ENCODE results near the gene SLC1A7. TPM values are rescaled to one million over a fixed set of nuclear protein-coding genes. Genes with fewer than 3 reads are reported as not detected.

SLC1A7 gene
- total and polyA plus RNA-seq, 2 of the 13 experiments (the other 11 are each of a cell fraction or from before 2014, with no cell fraction given), result 0.04 to 2.0 TPM

- H3K9ac ChIP-seq (ENCODE audit: insufficient read depth, low read depth, low read length), result no peak overlapping the region
- H4K20me1 ChIP-seq (ENCODE audit: insufficient read depth, low read length), result no peaks in the 10 kb centered on the region
- H3K4me2 ChIP-seq (ENCODE audit: low read depth, low read length), result no peak overlapping the region
- FAIRE-seq (no peak), DNase-seq (ENCODE audit: low spot score) (no peak), ATAC-seq (no peak)
- ChIA-PET CTCF (ENCODE audit: low intra/inter-chr PET ratio, low total read pairs) (no interaction called here), POLR2A (interaction anchor here (0.6 to 4.9 kb wide), 3 partner anchors 35 to 627 kb away, joined by 3 to 37 read pairs (median 3); partner anchors contain the start of gene TUT4)
- in situ Hi-C loops (cut with HindIII; ENCODE audit: extremely low pct_ligation_motif_present, low pct_unique_long_range_greater_than_20kb) (loop anchor here (5.0 to 10.0 kb wide), 3 partner anchors 53 to 475 kb away; partner anchors contain the start of gene ECHDC2), intact Hi-C loops (cut with micrococcal nuclease; ENCODE audit: unreplicated experiment) (loop anchor here (5.0 to 10.0 kb wide), 4 partner anchors 58 to 478 kb away; partner anchors contain the start of gene ECHDC2)
- no peak overlapping the region for H3K4me3 ChIP-seq (replicated peaks in 1 of 3; ENCODE audit: insufficient read depth in 1 of 3, low read depth in 2 of 3, low read length in 3 of 3)
- no peaks in the 10 kb centered on the region for H3K9me3 ChIP-seq (ENCODE audit: low read length)
- BruUV-seq (replicated peaks), result no TSS peak
- no peak overlapping the region for H3K27ac ChIP-seq (ENCODE audit: extremely low read length, insufficient read depth, low read length)
- peaks cover 93% of the 10 kb centered on the region for H3K4me1 ChIP-seq (ENCODE audit: insufficient read depth, low read length)
- no peak for TF ChIP-seq ZNF253 (CRISPR knock-in tag; IDR thresholded peaks at IDR 0.05; ENCODE audit: borderline replicate concordance)
- TF ChIP-seq ZNF710 (CRISPR knock-in tag; IDR thresholded peaks at IDR 0.05; ENCODE audit: borderline replicate concordance), result no peak
- TF ChIP-seq SIN3A (IDR thresholded peaks at IDR 0.05; ENCODE audit: borderline replicate concordance, low read depth, low read length), result no peak
- TF ChIP-seq HNF4G (IDR thresholded peaks at IDR 0.05; ENCODE audit: borderline replicate concordance, low read depth, low read length), result no peak
- no peak for TF ChIP-seq HNF4G (CRISPR knock-in tag; IDR thresholded peaks at IDR 0.05; ENCODE audit: borderline replicate concordance, low read depth)
- TF ChIP-seq SRSF4 (IDR thresholded peaks at IDR 0.05; ENCODE audit: low read depth, low read length, poor library complexity, severe bottlenecking), result no peak
- no peak for TF ChIP-seq ZNF704 (CRISPR knock-in tag; IDR thresholded peaks at IDR 0.05; ENCODE audit: borderline replicate concordance)
- no peak for TF ChIP-seq GZF1 (CRISPR knock-in tag; IDR thresholded peaks at IDR 0.05)
- no peak for TF ChIP-seq BATF2 (CRISPR knock-in tag; IDR thresholded peaks at IDR 0.05)
- H3K27me3 ChIP-seq (ENCODE audit: control insufficient read depth in 1 of 2, insufficient read depth in 2 of 2, low read length in 2 of 2), result peaks cover 0 to 4% of the 10 kb centered on the region in 2 experiments; a peak in 1 of 5 replicates
- no peaks in the 10 kb centered on the region for H3K36me3 ChIP-seq (replicated peaks in 1 of 2; ENCODE audit: control insufficient read depth in 1 of 2, insufficient read depth in 2 of 2, low read length in 2 of 2)
- H2AFZ ChIP-seq (ENCODE audit: low read length), result no peak overlapping the region
- H3K79me2 ChIP-seq (ENCODE audit: insufficient read depth, low read length), result no peaks in the 10 kb centered on the region
- WGBS (ENCODE audit: low lambda C conversion rate), result 74% methylated on average over 2 of the region's 2 CpGs
Observed at GRCh38 chr1:53180226-53180625, 37.8 kb upstream of the SLC1A7 start.

Data from HepG2 (cell line).